ENCODE measurements around the gene NGDN.
"Not testable (repeated sequence)": the region's sequence is repeated elsewhere in the genome, so short reads cannot be mapped to it uniquely, and the experiment has no call there.

The NGDN gene

GRCh38 chr14:23469127-23469905 is at the start of gene NGDN:
NGDN (plus strand) TSS chr14:23469703; CDS start chr14:23469716, 13 bp downstream.
- peak; percentile 100 for FAIRE-seq

- FAIRE-seq: no peak
Observed at GRCh38 chr14:23421594-23421993, 47.9 kb upstream of the NGDN start.

- no peak for FAIRE-seq
Observed at GRCh38 chr14:23423657-23424056, 45.8 kb upstream of the NGDN start.

- no peak for FAIRE-seq
Observed at GRCh38 chr14:23425169-23425568, 44.3 kb upstream of the NGDN start.

GRCh38 chr14:23425798-23426197 is 43.7 kb upstream of the NGDN start:
- not testable (repeated sequence) for FAIRE-seq

- no peak for FAIRE-seq
Observed at GRCh38 chr14:23428686-23429495, 40.6 kb upstream of the NGDN start.

GRCh38 chr14:23430016-23430722 is 39.3 kb upstream of the NGDN start:
- FAIRE-seq: no peak

GRCh38 chr14:23430723-23431085 is 38.8 kb upstream of the NGDN start:
- no peak for FAIRE-seq

GRCh38 chr14:23431486-23431885 is 38.0 kb upstream of the NGDN start:
- no peak for FAIRE-seq

GRCh38 chr14:23432102-23432925 is 37.2 kb upstream of the NGDN start:
- no peak for FAIRE-seq

- FAIRE-seq: no peak
Observed at GRCh38 chr14:23432946-23433345, 36.6 kb upstream of the NGDN start.

- FAIRE-seq: no peak
Observed at GRCh38 chr14:23433457-23433856, 36.0 kb upstream of the NGDN start.

- FAIRE-seq: no peak
Observed at GRCh38 chr14:23434488-23435222, 34.8 kb upstream of the NGDN start.

- FAIRE-seq: no peak
Observed at GRCh38 chr14:23435543-23436326, 33.8 kb upstream of the NGDN start, which contains the start of gene MYH7. MYH7 (minus strand) TSS chr14:23435660; CDS start chr14:23433732, 1,928 bp downstream.

GRCh38 chr14:23436327-23437132 is 33.0 kb upstream of the NGDN start:
- FAIRE-seq: no peak

- FAIRE-seq: no peak
Observed at GRCh38 chr14:23437133-23438100, 32.1 kb upstream of the NGDN start.

- no peak for FAIRE-seq
Observed at GRCh38 chr14:23438101-23438971, 31.2 kb upstream of the NGDN start.
